ENCODE results near the gene ZNRF2. TPM values are rescaled to one million over a fixed set of nuclear protein-coding genes. Genes with fewer than 3 reads are reported as not detected.
A peak's percentile ranks its signal among the peaks of the same experiment; 100 is the strongest.

Gene ZNRF2
- total RNA-seq, 2 donors from 2014 or later: 36.1 to 42.5 TPM

GRCh38 chr7:30320392-30320791, 36.0 kb downstream of the ZNRF2 start:
- no peaks in the 10 kb centered on the region for H3K36me3 ChIP-seq (replicated peaks in 1 of 2; ENCODE audit: insufficient read depth in 1 of 2, low read depth in 2 of 2)
- intact Hi-C loops (cut with DNase I): no loop called here
- peaks cover 16% of the 10 kb centered on the region for H3K4me1 ChIP-seq
- H3K9me3 ChIP-seq: no peaks in the 10 kb centered on the region
- no peak for ATAC-seq
- no peaks in the 10 kb centered on the region for H3K27me3 ChIP-seq
- 84 to 87% methylated on average over 3 of the region's 3 CpGs for WGBS, 2 donors
- H3K4me3 ChIP-seq: no peak overlapping the region
- TF ChIP-seq, protein P1, sequence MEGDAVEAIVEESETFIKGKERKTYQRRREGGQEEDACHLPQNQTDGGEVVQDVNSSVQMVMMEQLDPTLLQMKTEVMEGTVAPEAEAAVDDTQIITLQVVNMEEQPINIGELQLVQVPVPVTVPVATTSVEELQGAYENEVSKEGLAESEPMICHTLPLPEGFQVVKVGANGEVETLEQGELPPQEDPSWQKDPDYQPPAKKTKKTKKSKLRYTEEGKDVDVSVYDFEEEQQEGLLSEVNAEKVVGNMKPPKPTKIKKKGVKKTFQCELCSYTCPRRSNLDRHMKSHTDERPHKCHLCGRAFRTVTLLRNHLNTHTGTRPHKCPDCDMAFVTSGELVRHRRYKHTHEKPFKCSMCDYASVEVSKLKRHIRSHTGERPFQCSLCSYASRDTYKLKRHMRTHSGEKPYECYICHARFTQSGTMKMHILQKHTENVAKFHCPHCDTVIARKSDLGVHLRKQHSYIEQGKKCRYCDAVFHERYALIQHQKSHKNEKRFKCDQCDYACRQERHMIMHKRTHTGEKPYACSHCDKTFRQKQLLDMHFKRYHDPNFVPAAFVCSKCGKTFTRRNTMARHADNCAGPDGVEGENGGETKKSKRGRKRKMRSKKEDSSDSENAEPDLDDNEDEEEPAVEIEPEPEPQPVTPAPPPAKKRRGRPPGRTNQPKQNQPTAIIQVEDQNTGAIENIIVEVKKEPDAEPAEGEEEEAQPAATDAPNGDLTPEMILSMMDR (IDR thresholded peaks at IDR 0.05): no peak
- no peak for TF ChIP-seq POLR2A (IDR thresholded peaks at IDR 0.05)
- DNase-seq: no peak
- no peak overlapping the region for H3K27ac ChIP-seq

GRCh38 chr7:30321089-30321881, 36.9 kb downstream of the ZNRF2 start:
- Histone ChIP-seq H3K27ac (peak overlapping the region in 1 of 4 donors; percentile 20), H3K27me3 (no peaks in the 10 kb centered on the region), H3K4me3 (no peak overlapping the region), H3K9me3 (no peaks in the 10 kb centered on the region), H3K36me3 (replicated peaks in 1 of 2; ENCODE audit: insufficient read depth in 1 of 2, low read depth in 2 of 2) (peaks cover 0 to 2% of the 10 kb centered on the region in 2 donors), H3K4me1 (peaks cover 16% of the 10 kb centered on the region)
- WGBS, 2 donors: 62 to 72% methylated on average over 8 of the region's 8 CpGs
- intact Hi-C loops (cut with DNase I): no loop called here
- DNase-seq (no peak), ATAC-seq (no peak)
- no peak for TF ChIP-seq POLR2A (IDR thresholded peaks at IDR 0.05)
- TF ChIP-seq, protein P1 (IDR thresholded peaks at IDR 0.05): no peak

- DNase-seq (no peak), ATAC-seq (no peak)
- intact Hi-C loops (cut with DNase I): no loop called here
- peak overlapping the region in 1 of 4 donors; percentile 20 for H3K27ac ChIP-seq
- H3K9me3 ChIP-seq: no peaks in the 10 kb centered on the region
- WGBS, 2 donors: 56 to 84% methylated on average over 2 of the region's 2 CpGs
- H3K4me1 ChIP-seq: peaks cover 16% of the 10 kb centered on the region
- peaks cover 0 to 2% of the 10 kb centered on the region in 2 donors for H3K36me3 ChIP-seq (replicated peaks in 1 of 2; ENCODE audit: insufficient read depth in 1 of 2, low read depth in 2 of 2)
- TF ChIP-seq, protein P1 (IDR thresholded peaks at IDR 0.05): no peak
- TF ChIP-seq POLR2A (IDR thresholded peaks at IDR 0.05): no peak
- H3K4me3 ChIP-seq: no peak overlapping the region
- no peaks in the 10 kb centered on the region for H3K27me3 ChIP-seq
Observed at GRCh38 chr7:30321882-30322192, 37.4 kb downstream of the ZNRF2 start.

- intact Hi-C loops (cut with DNase I): no loop called here
- DNase-seq (peak in 1 of 4 donors; percentile 8), ATAC-seq (no peak)
- 46 to 58% methylated on average over 4 of the region's 4 CpGs for WGBS, 2 donors
- peaks cover 0 to 2% of the 10 kb centered on the region in 2 donors for H3K36me3 ChIP-seq (replicated peaks in 1 of 2; ENCODE audit: insufficient read depth in 1 of 2, low read depth in 2 of 2)
- H3K27ac ChIP-seq: peak overlapping the region in 1 of 4 donors; percentile 20
- H3K9me3 ChIP-seq: no peaks in the 10 kb centered on the region
- peaks cover 11% of the 10 kb centered on the region for H3K4me1 ChIP-seq
- no peaks in the 10 kb centered on the region for H3K27me3 ChIP-seq
- no peak overlapping the region for H3K4me3 ChIP-seq
- TF ChIP-seq, protein P1 (IDR thresholded peaks at IDR 0.05): no peak
- TF ChIP-seq POLR2A (IDR thresholded peaks at IDR 0.05): no peak
Observed at GRCh38 chr7:30322271-30323005, 38.0 kb downstream of the ZNRF2 start.

All from body of pancreas (tissue), 4 donors.